ENCODE data around the gene TMEM192. TPM values are rescaled to one million over a fixed set of nuclear protein-coding genes. Genes with fewer than 3 reads are reported as not detected.

The TMEM192 gene
- 10 to 100 TPM; 16.8 to 21.7 TPM for total RNA-seq
- 25.3 TPM for polyA plus RNA-seq (ENCODE audit: insufficient read depth, low read depth, low replicate concordance)
- long read RNA-seq, donor 1, full-length matches to known transcripts, result 5 of 13 reads
- long read RNA-seq, donor 1, partial matches to known transcripts, result 8 of 13 reads
- long read RNA-seq, donor 1, other reads (novel, unspliced or antisense), result 0 of 13 reads
- long read RNA-seq, donor 2, full-length matches to known transcripts, result 3 of 9 reads
- long read RNA-seq, donor 2, partial matches to known transcripts, result 6 of 9 reads
- long read RNA-seq, donor 2, other reads (novel, unspliced or antisense), result 0 of 9 reads

GRCh38 chr4:165112368-165113121 lies at the start of gene TMEM192:
Gene TMEM192, minus strand, starts transcription at chr4:165112860. Its CDS starts 87 bp downstream, at chr4:165112773.
- intact Hi-C loops (cut with DNase I; ENCODE audit: low total_unique reads), result no loop called here
- peak within 1 kb of the TSS; percentile 94 to 97 for H3K27ac ChIP-seq
- TF ChIP-seq, protein P1, sequence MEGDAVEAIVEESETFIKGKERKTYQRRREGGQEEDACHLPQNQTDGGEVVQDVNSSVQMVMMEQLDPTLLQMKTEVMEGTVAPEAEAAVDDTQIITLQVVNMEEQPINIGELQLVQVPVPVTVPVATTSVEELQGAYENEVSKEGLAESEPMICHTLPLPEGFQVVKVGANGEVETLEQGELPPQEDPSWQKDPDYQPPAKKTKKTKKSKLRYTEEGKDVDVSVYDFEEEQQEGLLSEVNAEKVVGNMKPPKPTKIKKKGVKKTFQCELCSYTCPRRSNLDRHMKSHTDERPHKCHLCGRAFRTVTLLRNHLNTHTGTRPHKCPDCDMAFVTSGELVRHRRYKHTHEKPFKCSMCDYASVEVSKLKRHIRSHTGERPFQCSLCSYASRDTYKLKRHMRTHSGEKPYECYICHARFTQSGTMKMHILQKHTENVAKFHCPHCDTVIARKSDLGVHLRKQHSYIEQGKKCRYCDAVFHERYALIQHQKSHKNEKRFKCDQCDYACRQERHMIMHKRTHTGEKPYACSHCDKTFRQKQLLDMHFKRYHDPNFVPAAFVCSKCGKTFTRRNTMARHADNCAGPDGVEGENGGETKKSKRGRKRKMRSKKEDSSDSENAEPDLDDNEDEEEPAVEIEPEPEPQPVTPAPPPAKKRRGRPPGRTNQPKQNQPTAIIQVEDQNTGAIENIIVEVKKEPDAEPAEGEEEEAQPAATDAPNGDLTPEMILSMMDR (IDR thresholded peaks at IDR 0.05), result peak in 1 of 3 experiments; percentile 12
- peak; percentile 55 for TF ChIP-seq POLR2A (IDR thresholded peaks at IDR 0.05)
- H3K27me3 ChIP-seq, result no peaks in the 10 kb centered on the region
- no peaks in the 10 kb centered on the region for H3K36me3 ChIP-seq (ENCODE audit: low read depth, missing control alignments)
- H3K4me1 ChIP-seq, result no peaks in the 10 kb centered on the region
- peak within 1 kb of the TSS; percentile 91 to 95 for H3K4me3 ChIP-seq
- no peaks in the 10 kb centered on the region for H3K9me3 ChIP-seq
- DNase-seq, result peak; percentile 97
- 0% methylated on average over 6 to 55 of the region's 66 CpGs for WGBS, 2 donors

- intact Hi-C loops (cut with DNase I; ENCODE audit: low total_unique reads), result no loop called here
These were observed 46.1 kb upstream of the TMEM192 start for GRCh38 chr4:165158762-165159161.

DNA sequence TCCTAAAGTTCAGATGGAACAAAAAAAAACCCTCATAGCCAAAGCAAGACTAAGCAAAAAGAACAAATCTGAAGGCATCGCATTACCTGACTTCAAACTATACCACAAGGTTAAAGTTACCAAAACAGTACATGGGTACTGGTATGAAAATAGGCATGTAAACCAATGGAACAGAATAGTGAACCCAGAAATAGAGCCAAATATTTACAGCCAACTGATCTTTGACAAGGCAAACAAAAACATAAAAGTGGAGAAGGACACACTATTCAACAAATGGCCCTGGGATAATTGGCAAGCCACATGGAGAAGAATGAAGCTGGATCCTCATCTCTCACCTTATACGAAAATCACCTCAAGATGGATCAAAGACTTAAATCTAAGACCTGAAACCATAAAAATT lies 44.2 kb upstream of the TMEM192 start:
- 89 to 94% methylated on average over 2 of the region's 2 CpGs for WGBS, 2 donors
- TF ChIP-seq, protein P1 (IDR thresholded peaks at IDR 0.05), result no peak
- no peak for TF ChIP-seq POLR2A (IDR thresholded peaks at IDR 0.05)
- Histone ChIP-seq H3K4me3 (no peak overlapping the region), H3K4me1 (no peaks in the 10 kb centered on the region), H3K27me3 (no peaks in the 10 kb centered on the region), H3K27ac (no peak overlapping the region), H3K36me3 (ENCODE audit: low read depth, missing control alignments) (no peaks in the 10 kb centered on the region), H3K9me3 (no peaks in the 10 kb centered on the region)
- intact Hi-C loops (cut with DNase I; ENCODE audit: low total_unique reads), result no loop called here
- DNase-seq, result no peak

More at GRCh38 chr4:165158762-165159161, 46.1 kb upstream of the TMEM192 start:
- no peaks in the 10 kb centered on the region for H3K27me3 ChIP-seq
- no peak overlapping the region for H3K4me3 ChIP-seq
- no peaks in the 10 kb centered on the region for H3K4me1 ChIP-seq
- H3K27ac ChIP-seq, result no peak overlapping the region
- no peaks in the 10 kb centered on the region for H3K36me3 ChIP-seq (ENCODE audit: low read depth, missing control alignments)
- no peak for TF ChIP-seq POLR2A (IDR thresholded peaks at IDR 0.05)
- TF ChIP-seq, protein P1 (IDR thresholded peaks at IDR 0.05), result no peak
- H3K9me3 ChIP-seq, result no peaks in the 10 kb centered on the region
- no peak for DNase-seq

DNA sequence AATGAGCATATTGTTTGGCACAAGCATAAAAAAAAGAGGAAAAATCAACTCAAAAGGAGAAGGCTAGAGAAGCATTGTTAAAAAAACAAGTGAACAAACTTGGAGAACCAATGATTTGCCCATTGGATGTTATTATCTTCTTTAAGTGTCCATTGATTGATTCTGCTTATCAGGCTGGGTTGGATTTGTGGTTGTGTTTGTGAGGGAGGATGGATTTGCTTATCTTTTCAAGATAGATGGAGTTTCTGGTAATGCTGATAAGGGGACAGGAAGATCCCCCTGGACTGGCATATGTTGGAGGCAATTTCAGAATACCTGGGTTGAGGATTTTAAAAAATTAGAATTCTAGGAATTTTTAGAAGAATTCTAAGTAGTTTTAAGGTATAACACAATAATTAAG lies 41.8 kb upstream of the TMEM192 start:
- Histone ChIP-seq H3K36me3 (ENCODE audit: low read depth, missing control alignments) (no peaks in the 10 kb centered on the region), H3K9me3 (no peaks in the 10 kb centered on the region), H3K4me3 (no peak overlapping the region), H3K4me1 (no peaks in the 10 kb centered on the region), H3K27ac (no peak overlapping the region), H3K27me3 (no peaks in the 10 kb centered on the region)
- no peak for DNase-seq
- intact Hi-C loops (cut with DNase I; ENCODE audit: low total_unique reads), result no loop called here
- no peak for TF ChIP-seq POLR2A (IDR thresholded peaks at IDR 0.05)
- TF ChIP-seq, protein P1 (IDR thresholded peaks at IDR 0.05), result no peak
